Smooth muscle cell (in vitro differentiated cells): ENCODE data around the gene COL6A3. TPM values are rescaled to one million over a fixed set of nuclear protein-coding genes. Genes with fewer than 3 reads are reported as not detected.

Source experiments
- DNase-seq: peaks from one replicate; lab custom pipeline; 2025; ENCODE audit not compliant: unreplicated experiment; lab: John Stamatoyannopoulos, UW
- H2AFZ ChIP-seq: fragments of 200-600 bp; sonication (generic); 2 replicates; pipeline ENCODE4 v1.6.0; 2016; ENCODE audit warnings: antibody characterized with exemption, low read depth, mild to moderate bottlenecking
- H3F3A ChIP-seq: fragments of 200-600 bp; sonication (generic); 2 replicates; pipeline ENCODE4 v1.6.0; 2017; ENCODE audit warnings: antibody characterized with exemption, low read depth
- H3K27ac ChIP-seq: fragments of 200-600 bp; sonication (generic); 2 replicates; pipeline ENCODE4 v1.5.1; 2016; ENCODE audit warnings: low read depth, mild to moderate bottlenecking
- H3K27me3 ChIP-seq: fragments of 200-600 bp; sonication (generic); 2 replicates; pipeline ENCODE4 v1.6.1; 2016; ENCODE audit warnings: low read depth, mild to moderate bottlenecking
- H3K36me3 ChIP-seq: fragments of 200-600 bp; sonication (generic); 2 replicates; pipeline ENCODE4 v1.5.1; 2016; ENCODE audit warnings: low read depth
- H3K4me1 ChIP-seq: fragments of 200-600 bp; sonication (generic); 2 replicates; pipeline ENCODE4 v1.5.1; 2016; ENCODE audit warnings: low read depth
- H3K4me2 ChIP-seq: fragments of 200-600 bp; sonication (generic); 2 replicates; pipeline ENCODE4 v1.6.0; 2016; ENCODE audit warnings: mild to moderate bottlenecking
- H3K4me3 ChIP-seq: fragments of 200-600 bp; sonication (generic); 2 replicates; pipeline ENCODE4 v1.5.1; 2016; ENCODE audit warnings: mild to moderate bottlenecking
- H3K79me2 ChIP-seq: fragments of 200-600 bp; sonication (generic); 2 replicates; pipeline ENCODE4 v1.6.0; 2016; ENCODE audit warnings: low read depth, mild to moderate bottlenecking
- H3K9ac ChIP-seq: fragments of 200-600 bp; sonication (generic); 2 replicates; pipeline ENCODE4 v1.6.0; 2016; ENCODE audit warnings: low read depth
- H3K9me3 ChIP-seq: fragments of 200-600 bp; sonication (generic); replicated peaks from 2 replicates; pipeline ENCODE4 v1.5.1; 2016; ENCODE audit warnings: low read depth
- H4K20me1 ChIP-seq: fragments of 200-600 bp; sonication (generic); 2 replicates; pipeline ENCODE4 v1.6.0; 2016; ENCODE audit warnings: low read depth
- CTCF ChIP-seq: fragments of 200-600 bp; sonication (generic); IDR thresholded peaks from 2 replicates; pipeline ENCODE4 v1.5.1; 2017; ENCODE audit warnings: borderline replicate concordance, mild to moderate bottlenecking, antibody characterized with exemption; ENCODE audit not compliant: insufficient read depth, poor library complexity, severe bottlenecking
- WGBS: methylation state at CpG from one replicate; pipeline ENCODE4 v1.1.7; 2016; ENCODE audit warnings: low lambda C conversion rate; 5-methylcytosine and 5-hydroxymethylcytosine counted together
- polyA plus RNA-seq: library from polyadenylated mRNA; unstranded; fragments of >200 nt; fragmentation: Nextera tagmentation; extraction: Ambion mirVana; gene quantifications from 2 replicates; pipeline ENCODE4 v1.2.1, GENCODE V29; 2016
- total RNA-seq: library from RNA; depleted of rRNA; stranded (reverse); fragments of >200 nt; gene quantifications from 2 replicates; pipeline ENCODE4 v1.2.3, GENCODE V29; 2014

COL6A3 gene
- total and polyA plus RNA-seq, 2 experiments from 2014 or later, result 888 to 1,708 TPM

GRCh38 chr2:237403024-237403882 is 10.7 kb downstream of the COL6A3 start:
- H3K27ac ChIP-seq, result peak overlapping the region; percentile 86

GRCh38 chr2:237400199-237400598 is 13.8 kb downstream of the COL6A3 start:
- Histone ChIP-seq H3K9me3 (no peaks in the 10 kb centered on the region), H4K20me1 (peaks cover 100% of the 10 kb centered on the region), H3F3A (peaks cover 70% of the 10 kb centered on the region), H3K4me3 (no peak overlapping the region), H3K9ac (peak overlapping the region; percentile 8), H2AFZ (no peak overlapping the region), H3K36me3 (peaks cover 8% of the 10 kb centered on the region), H3K27ac (peak overlapping the region; percentile 86), H3K4me2 (peak overlapping the region; percentile 98), H3K79me2 (peaks cover 100% of the 10 kb centered on the region), H3K4me1 (peaks cover 7% of the 10 kb centered on the region), H3K27me3 (no peaks in the 10 kb centered on the region)
- no peak for TF ChIP-seq CTCF
- no peak for DNase-seq
- WGBS, result 30% methylated on average over 1 of the region's 1 CpG

More at GRCh38 chr2:237403024-237403882, 10.7 kb downstream of the COL6A3 start:
- H3K79me2 ChIP-seq, result peaks cover 100% of the 10 kb centered on the region
- no peak overlapping the region for H3K9ac ChIP-seq
- no peak overlapping the region for H2AFZ ChIP-seq
- peak overlapping the region; percentile 98 for H3K4me2 ChIP-seq
- H3K4me3 ChIP-seq, result no peak overlapping the region
- H4K20me1 ChIP-seq, result peaks cover 100% of the 10 kb centered on the region
- no peaks in the 10 kb centered on the region for H3K9me3 ChIP-seq
- no peaks in the 10 kb centered on the region for H3K27me3 ChIP-seq
- 50% methylated on average over 11 of the region's 11 CpGs for WGBS
- H3K4me1 ChIP-seq, result peaks cover 14% of the 10 kb centered on the region
- no peak for TF ChIP-seq CTCF
- peaks cover 67% of the 10 kb centered on the region for H3F3A ChIP-seq
- no peaks in the 10 kb centered on the region for H3K36me3 ChIP-seq
- DNase-seq, result no peak

GRCh38 chr2:237397072-237397471 is 16.9 kb downstream of the COL6A3 start:
- H4K20me1 ChIP-seq, result peaks cover 100% of the 10 kb centered on the region
- H3K27me3 ChIP-seq, result no peaks in the 10 kb centered on the region
- H3K79me2 ChIP-seq, result peaks cover 100% of the 10 kb centered on the region
- no peak overlapping the region for H3K9ac ChIP-seq
- no peak overlapping the region for H2AFZ ChIP-seq
- H3K36me3 ChIP-seq, result peaks cover 13% of the 10 kb centered on the region
- no peak overlapping the region for H3K4me2 ChIP-seq
- WGBS, result 77% methylated on average over 2 of the region's 2 CpGs
- no peak for TF ChIP-seq CTCF
- no peaks in the 10 kb centered on the region for H3K9me3 ChIP-seq
- DNase-seq, result no peak
- H3K27ac ChIP-seq, result peak overlapping the region; percentile 86
- no peak overlapping the region for H3K4me3 ChIP-seq
- peaks cover 77% of the 10 kb centered on the region for H3F3A ChIP-seq
- H3K4me1 ChIP-seq, result peaks cover 7% of the 10 kb centered on the region
